Kidney (tissue), 22 donors: ENCODE measurements around the gene PGAP6. TPM values are rescaled to one million over a fixed set of nuclear protein-coding genes. Genes with fewer than 3 reads are reported as not detected.
A peak's percentile ranks its signal among the peaks of the same experiment; 100 is the strongest.

Source experiments
- DNase-seq, 5 donors: peaks; one replicate each; pipeline ENCODE4 v3.0.0-alpha.2; 2013 to 2020
- FAIRE-seq: peaks from 2 replicates; lab custom pipeline; 2012; peaks lifted over from hg19 to GRCh38; lab: Jason Lieb, UNC
- H3K27ac ChIP-seq, 2 donors: one replicate each; pipeline ENCODE4 v1.7.0; 2013; ENCODE audit warnings: low read depth in 2 of 2, low read length in 2 of 2, inconsistent platforms in 1 of 2
- H3K27me3 ChIP-seq: one replicate; pipeline ENCODE4 v1.7.1; 2013; ENCODE audit warnings: low read length, inconsistent platforms; ENCODE audit not compliant: control insufficient read depth, insufficient read depth
- H3K36me3 ChIP-seq, 3 donors: one replicate each; pipeline versions ENCODE4 v1.7.0 to v1.7.1; 2013; ENCODE audit warnings: low read length in 3 of 3, control low read depth in 1 of 3, inconsistent platforms in 1 of 3; ENCODE audit not compliant: insufficient read depth in 3 of 3, control insufficient read depth in 2 of 3
- H3K4me1 ChIP-seq, 3 donors: one replicate each; pipeline versions ENCODE4 v1.7.0 to v1.7.1; 2013; ENCODE audit warnings: low read length in 3 of 3, inconsistent platforms in 1 of 3, low read depth in 1 of 3; ENCODE audit not compliant: control insufficient read depth in 2 of 3, insufficient read depth in 2 of 3
- H3K4me3 ChIP-seq, 3 donors: one replicate each; pipeline versions ENCODE4 v1.7.0 to v1.8.1; 2013; ENCODE audit warnings: low read length in 3 of 3, control low read depth in 1 of 3, inconsistent platforms in 1 of 3
- H3K9ac ChIP-seq, 3 donors: one replicate each; pipeline versions ENCODE4 v1.7.0 to v1.7.1; 2013; ENCODE audit warnings: low read length in 3 of 3, control low read depth in 1 of 3, inconsistent platforms in 1 of 3
- H3K9me3 ChIP-seq, 3 donors: one replicate each; pipeline versions ENCODE4 v1.7.0 to v1.7.1; 2013; ENCODE audit warnings: low read length in 3 of 3, control low read depth in 1 of 3, inconsistent platforms in 1 of 3; ENCODE audit not compliant: control insufficient read depth in 2 of 3, insufficient read depth in 1 of 3
- intact Hi-C: fragments of 100-400 bp; cut with DNase I; formaldehyde crosslinking; loops from one replicate; pipeline ENCODE4 v1.11.1; 2022
- long read RNA-seq, 10 donors: library from polyadenylated mRNA in 1 of 10; unstranded in 1 of 10; transcript quantifications; one replicate each; pipeline ENCODE4 v2.0.0 and lab custom pipeline, GENCODE V29; 2021 to 2026
- polyA plus RNA-seq: library from polyadenylated mRNA; stranded (reverse); fragments of 350-450 nt; fragmentation: Illumina TruSeq; extraction: RNeasy Lipid Tissue Mini Kit (QIAGEN cat#74804); gene quantifications from one replicate; pipeline ENCODE4 v1.2.3, GENCODE V29; 2014; ENCODE audit warnings: low read depth, low replicate concordance; ENCODE audit not compliant: insufficient read depth
- total RNA-seq: library from RNA; stranded (reverse); fragmentation: NEBNext Ultra II Directional; extraction: Animal tissue kit (Norgen Biotek cat#: 25700); gene quantifications from one replicate; pipeline ENCODE4 v1.2.1, GENCODE V29; 2021
- TF ChIP-seq, protein P1 (sequence below): IDR thresholded peaks from 3 replicates; pipeline ENCODE4 v1.5.1; 2012; ENCODE audit warnings: mild to moderate bottlenecking, moderate library complexity, borderline replicate concordance; ENCODE audit not compliant: insufficient read depth; ENCODE audit errors: extremely low read depth
- donor health status: control.
- donor health status: control.
- donor health status: control.
- donor health status: control.
- donor health status: control.
- donor health status: DM: yes; HTN: yes; CAD: no.
- donor health status: Normal renal cell carcinoma (clear cell type).

Gene PGAP6, protein sequence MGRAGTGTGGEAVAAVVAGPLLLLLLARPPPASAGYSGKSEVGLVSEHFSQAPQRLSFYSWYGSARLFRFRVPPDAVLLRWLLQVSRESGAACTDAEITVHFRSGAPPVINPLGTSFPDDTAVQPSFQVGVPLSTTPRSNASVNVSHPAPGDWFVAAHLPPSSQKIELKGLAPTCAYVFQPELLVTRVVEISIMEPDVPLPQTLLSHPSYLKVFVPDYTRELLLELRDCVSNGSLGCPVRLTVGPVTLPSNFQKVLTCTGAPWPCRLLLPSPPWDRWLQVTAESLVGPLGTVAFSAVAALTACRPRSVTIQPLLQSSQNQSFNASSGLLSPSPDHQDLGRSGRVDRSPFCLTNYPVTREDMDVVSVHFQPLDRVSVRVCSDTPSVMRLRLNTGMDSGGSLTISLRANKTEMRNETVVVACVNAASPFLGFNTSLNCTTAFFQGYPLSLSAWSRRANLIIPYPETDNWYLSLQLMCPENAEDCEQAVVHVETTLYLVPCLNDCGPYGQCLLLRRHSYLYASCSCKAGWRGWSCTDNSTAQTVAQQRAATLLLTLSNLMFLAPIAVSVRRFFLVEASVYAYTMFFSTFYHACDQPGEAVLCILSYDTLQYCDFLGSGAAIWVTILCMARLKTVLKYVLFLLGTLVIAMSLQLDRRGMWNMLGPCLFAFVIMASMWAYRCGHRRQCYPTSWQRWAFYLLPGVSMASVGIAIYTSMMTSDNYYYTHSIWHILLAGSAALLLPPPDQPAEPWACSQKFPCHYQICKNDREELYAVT
- 65.0 TPM for total RNA-seq
- 144 TPM for polyA plus RNA-seq
- long read RNA-seq, donor 1, transcript TMEM8A-204 (13 exons, 3,691 nt): major isoform, 5 of 15 reads
- long read RNA-seq, donor 1, partial matches to known transcripts: 10 of 15 reads
- long read RNA-seq, donor 1, other reads (novel, unspliced or antisense): 0 of 15 reads
- long read RNA-seq, donor 2, transcript TMEM8A-204 (13 exons, 3,691 nt): major isoform, 6 of 224 reads
- long read RNA-seq, donor 2, partial matches to known transcripts: 119 of 224 reads
- long read RNA-seq, donor 2, other reads (novel, unspliced or antisense): 99 of 224 reads
- long read RNA-seq, donor 3, transcript TMEM8A-204 (13 exons, 3,691 nt): major isoform, 6 of 23 reads
- long read RNA-seq, donor 3, partial matches to known transcripts: 12 of 23 reads
- long read RNA-seq, donor 3, other reads (novel, unspliced or antisense): 5 of 23 reads
- long read RNA-seq, donor 4, transcript TMEM8A-204 (13 exons, 3,691 nt): major isoform, 6 of 6 reads
- long read RNA-seq, donor 4, partial matches to known transcripts: 0 of 6 reads
- long read RNA-seq, donor 4, other reads (novel, unspliced or antisense): 0 of 6 reads
- long read RNA-seq, donor 5, partial matches to known transcripts: 0 of 1 reads
- long read RNA-seq, donor 5, other reads (novel, unspliced or antisense): 0 of 1 reads
- long read RNA-seq, donor 6, partial matches to known transcripts: 6 of 7 reads
- long read RNA-seq, donor 6, other reads (novel, unspliced or antisense): 0 of 7 reads
- long read RNA-seq, donor 7, transcript TMEM8A-204 (13 exons, 3,691 nt): major isoform, 45 of 106 reads
- long read RNA-seq, donor 7, partial matches to known transcripts: 30 of 106 reads
- long read RNA-seq, donor 7, other reads (novel, unspliced or antisense): 31 of 106 reads
- long read RNA-seq, donor 8, partial matches to known transcripts: 5 of 7 reads
- long read RNA-seq, donor 8, other reads (novel, unspliced or antisense): 0 of 7 reads
- long read RNA-seq, donor 9, partial matches to known transcripts: 5 of 5 reads
- long read RNA-seq, donor 9, other reads (novel, unspliced or antisense): 0 of 5 reads
- long read RNA-seq, donor 10, partial matches to known transcripts: 9 of 13 reads
- long read RNA-seq, donor 10, other reads (novel, unspliced or antisense): 0 of 13 reads

DNA sequence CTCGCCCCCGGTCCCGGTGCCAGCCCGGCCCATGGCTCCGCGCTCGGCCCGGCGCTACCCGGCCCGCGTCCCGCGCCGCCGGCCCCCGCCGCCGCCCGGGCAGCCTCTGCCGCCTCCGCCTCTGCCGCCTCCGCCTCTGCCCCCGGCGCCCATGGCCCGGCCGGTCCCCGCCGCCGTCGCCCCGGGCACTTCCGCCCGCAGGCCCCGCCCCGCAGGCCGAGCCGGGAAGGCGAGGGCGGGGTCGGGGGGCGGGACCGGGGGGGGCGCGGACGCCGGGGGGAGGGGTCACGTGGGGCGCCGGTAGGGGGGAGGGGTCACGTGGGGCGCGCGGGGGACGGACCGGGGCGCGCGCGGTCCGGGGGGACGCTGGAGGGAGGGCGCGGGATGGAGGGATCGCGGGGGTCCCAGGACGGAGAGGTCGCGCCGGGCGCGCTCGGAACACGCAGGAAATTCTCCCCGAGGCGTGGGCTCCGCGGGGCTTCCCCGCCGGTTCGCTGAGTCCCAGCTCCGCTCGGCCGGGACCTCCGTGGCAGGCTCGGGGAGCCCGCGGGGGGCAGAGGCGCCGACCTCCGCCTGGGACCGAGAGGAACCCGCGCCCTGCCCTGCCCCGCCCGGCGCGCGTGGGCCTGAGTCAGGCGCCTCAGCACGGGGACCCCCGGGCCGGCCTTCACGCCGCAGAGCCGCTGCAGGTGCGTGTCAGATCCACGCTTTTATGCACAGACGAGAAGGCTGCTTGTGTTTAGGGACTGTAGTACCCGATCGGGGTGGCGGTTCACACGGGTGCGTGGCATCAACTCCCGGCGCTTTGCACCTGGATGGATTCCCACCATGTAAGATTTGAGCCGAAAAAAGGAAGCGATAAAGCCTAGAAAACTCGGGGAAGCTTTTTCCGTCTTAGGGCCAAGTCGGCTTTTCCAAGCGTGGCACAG lies at the start of gene PGAP6:
TSS of gene PGAP6 (minus strand) at position 190 of the 929 bp plus-strand sequence. CDS start at position 33, 157 bp downstream.
- no peaks in the 10 kb centered on the region for H3K27me3 ChIP-seq
- intact Hi-C loops: no loop called here
- peak within 1 kb of the TSS; percentile 89 to 95 for H3K27ac ChIP-seq
- peak within 1 kb of the TSS; percentile 57 to 81 (median 77) for H3K4me3 ChIP-seq
- TF ChIP-seq, protein P1, sequence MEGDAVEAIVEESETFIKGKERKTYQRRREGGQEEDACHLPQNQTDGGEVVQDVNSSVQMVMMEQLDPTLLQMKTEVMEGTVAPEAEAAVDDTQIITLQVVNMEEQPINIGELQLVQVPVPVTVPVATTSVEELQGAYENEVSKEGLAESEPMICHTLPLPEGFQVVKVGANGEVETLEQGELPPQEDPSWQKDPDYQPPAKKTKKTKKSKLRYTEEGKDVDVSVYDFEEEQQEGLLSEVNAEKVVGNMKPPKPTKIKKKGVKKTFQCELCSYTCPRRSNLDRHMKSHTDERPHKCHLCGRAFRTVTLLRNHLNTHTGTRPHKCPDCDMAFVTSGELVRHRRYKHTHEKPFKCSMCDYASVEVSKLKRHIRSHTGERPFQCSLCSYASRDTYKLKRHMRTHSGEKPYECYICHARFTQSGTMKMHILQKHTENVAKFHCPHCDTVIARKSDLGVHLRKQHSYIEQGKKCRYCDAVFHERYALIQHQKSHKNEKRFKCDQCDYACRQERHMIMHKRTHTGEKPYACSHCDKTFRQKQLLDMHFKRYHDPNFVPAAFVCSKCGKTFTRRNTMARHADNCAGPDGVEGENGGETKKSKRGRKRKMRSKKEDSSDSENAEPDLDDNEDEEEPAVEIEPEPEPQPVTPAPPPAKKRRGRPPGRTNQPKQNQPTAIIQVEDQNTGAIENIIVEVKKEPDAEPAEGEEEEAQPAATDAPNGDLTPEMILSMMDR: no peak
- H3K9me3 ChIP-seq: no peaks in the 10 kb centered on the region
- peaks cover 0 to 32% (median 0%) of the 10 kb centered on the region in 3 donors for H3K4me1 ChIP-seq
- H3K36me3 ChIP-seq: no peaks in the 10 kb centered on the region
- H3K9ac ChIP-seq: peak within 1 kb of the TSS in 2 of 3 donors; percentile 81 to 87
- peak in 3 of 5 donors; percentile 35 to 86 (median 73) for DNase-seq
- FAIRE-seq: no peak

DNA sequence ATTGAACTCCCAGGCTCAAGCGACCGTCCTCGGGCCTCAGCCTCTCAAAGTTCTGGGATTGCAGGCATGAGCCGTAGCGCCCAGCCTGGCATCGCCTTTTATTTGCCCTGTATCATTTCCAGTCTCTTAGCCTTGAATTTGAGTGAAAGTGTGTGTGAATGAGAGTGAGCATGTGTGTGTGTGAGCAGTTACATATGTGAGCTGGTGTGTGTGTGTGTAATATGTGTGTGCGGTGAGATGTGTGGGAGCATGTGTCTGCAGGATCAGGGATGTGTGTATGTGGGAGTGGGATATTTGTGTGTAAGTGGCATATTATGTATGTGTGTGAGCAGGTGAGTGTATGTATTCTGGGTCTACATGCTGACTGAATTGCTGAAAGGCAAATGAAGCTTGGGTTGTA lies 49.1 kb upstream of the PGAP6 start:
- Histone ChIP-seq H3K27me3 (no peaks in the 10 kb centered on the region), H3K4me3 (no peak overlapping the region), H3K9ac (no peak overlapping the region), H3K9me3 (no peaks in the 10 kb centered on the region), H3K4me1 (peaks cover 0 to 8% (median 7%) of the 10 kb centered on the region in 3 donors), H3K36me3 (no peaks in the 10 kb centered on the region), H3K27ac (no peak overlapping the region)
- intact Hi-C loops: no loop called here
- DNase-seq: no peak
- FAIRE-seq: no peak
- TF ChIP-seq, protein P1: no peak
